ENCODE results near the gene TSSK2. TPM values are rescaled to one million over a fixed set of nuclear protein-coding genes. Genes with fewer than 3 reads are reported as not detected.

The TSSK2 gene
- total and polyA plus RNA-seq, 2 donors (not counting 3 experiments of a cell fraction or from before 2014, with no cell fraction given) = not detected

DNA sequence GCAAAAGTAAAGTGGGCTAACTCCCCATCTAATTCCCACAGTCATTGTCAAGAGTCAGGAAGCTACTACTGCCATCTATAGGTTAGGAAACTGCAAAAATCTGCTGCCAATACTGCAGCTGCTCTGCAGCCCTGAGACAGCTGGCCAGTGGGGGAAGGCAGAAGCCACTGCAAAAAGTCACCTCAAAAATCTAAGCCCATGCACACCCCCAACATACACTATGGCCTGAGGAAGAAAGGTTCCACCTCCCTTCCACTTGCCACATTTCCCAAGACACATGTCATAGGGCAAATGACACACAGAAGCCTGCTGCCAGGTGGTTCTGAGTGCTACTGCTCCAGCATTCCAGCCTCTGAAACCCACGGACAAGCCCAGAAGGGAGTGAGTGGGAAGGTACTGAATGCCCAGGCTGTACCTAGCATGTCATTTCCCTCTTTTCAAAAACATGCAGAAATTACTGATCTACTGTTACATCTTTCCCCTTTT is 45.8 kb upstream of the TSSK2 start:
- FAIRE-seq = peak; percentile 69
- H4K20me1 ChIP-seq (replicated peaks; ENCODE audit: control insufficient read depth, extremely low read depth, insufficient read depth, low read length) = no peaks in the 10 kb centered on the region

DNA sequence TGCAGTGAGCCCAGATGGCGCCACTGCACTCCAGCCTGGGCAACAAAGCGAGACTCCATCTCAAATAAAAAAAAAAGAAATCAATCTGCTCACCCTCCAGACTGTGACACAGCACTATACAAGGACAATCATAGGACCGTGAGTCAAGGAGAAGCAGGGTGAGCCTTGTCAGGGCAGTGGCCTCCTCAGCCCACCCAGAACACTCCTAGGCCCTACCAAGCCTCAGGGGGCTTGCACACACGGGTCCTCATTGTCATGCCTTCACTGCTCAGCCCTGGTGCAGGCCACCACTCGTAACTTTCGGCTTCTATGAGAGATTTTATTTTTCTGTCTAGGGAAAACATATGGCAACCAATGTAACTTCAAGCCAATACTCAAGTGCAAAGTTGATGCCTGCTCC is 44.7 kb upstream of the TSSK2 start:
- FAIRE-seq (no peak), DNase-seq (ENCODE audit: low read depth, low spot score) (no peak)

More for the DNA sequence above, 45.8 kb upstream of the TSSK2 start:
- H2AFZ ChIP-seq (ENCODE audit: low read depth, low read length) = no peak overlapping the region
- no peaks in the 10 kb centered on the region for H3K79me2 ChIP-seq (ENCODE audit: control insufficient read depth, insufficient read depth, low read length)
- ChIA-PET POLR2A (interaction anchor here (1.0 to 1.4 kb wide), 2 partner anchors 11 to 13 kb away, joined by 3 to 5 read pairs; no protein-coding TSS in a partner anchor), CTCF (interaction anchor here (0.6 to 1.6 kb wide), 13 partner anchors 9 to 179 kb away, joined by 3 to 8 read pairs (median 4); partner anchors contain the start of gene DGCR2)
- peak overlapping the region; percentile 52 for H3K9ac ChIP-seq (replicated peaks; ENCODE audit: extremely low read depth, insufficient read depth, low read length)
- no peaks in the 10 kb centered on the region for H3K9me3 ChIP-seq (replicated peaks; ENCODE audit: control insufficient read depth, insufficient read depth, low read length)
- H3K27ac ChIP-seq (ENCODE audit: insufficient read depth, low read depth, low read length) = peak overlapping the region; percentile 76
- intact Hi-C loops (cut with micrococcal nuclease) (loop anchor here (2.0 kb wide), 1 partner anchor 38 kb away; the partner anchor contains the start of gene DGCR2), dilution Hi-C loops (cut with MboI; ENCODE audit: extremely low pct_ligation_motif_present, low sequenced_read_pairs) (no loop called here)
- peaks cover 0 to 5% of the 10 kb centered on the region in 2 experiments for H3K36me3 ChIP-seq (ENCODE audit: control insufficient read depth in 2 of 2, extremely low read depth in 1 of 2, insufficient read depth in 2 of 2, low read length in 2 of 2)
- peak overlapping the region; percentile 65 for H3K4me2 ChIP-seq (ENCODE audit: insufficient read depth, low read length)
- peaks cover 18% of the 10 kb centered on the region for H3K4me1 ChIP-seq (ENCODE audit: control insufficient read depth, extremely low read depth, insufficient read depth, low read length)
- no peaks in the 10 kb centered on the region for H3K9me1 ChIP-seq (replicated peaks; ENCODE audit: control insufficient read depth, extremely low read depth, insufficient read depth, low read length)
- BruUV-seq (replicated peaks) = no TSS peak
- TF ChIP-seq POLR2AphosphoS5 (IDR thresholded peaks at IDR 0.05; ENCODE audit: insufficient read depth, low read depth, low read length) (no peak), GATA2 (IDR thresholded peaks at IDR 0.05; ENCODE audit: insufficient read depth, insufficient read length, low read depth, low read length) (no peak)
- TF ChIP-seq, protein P1, sequence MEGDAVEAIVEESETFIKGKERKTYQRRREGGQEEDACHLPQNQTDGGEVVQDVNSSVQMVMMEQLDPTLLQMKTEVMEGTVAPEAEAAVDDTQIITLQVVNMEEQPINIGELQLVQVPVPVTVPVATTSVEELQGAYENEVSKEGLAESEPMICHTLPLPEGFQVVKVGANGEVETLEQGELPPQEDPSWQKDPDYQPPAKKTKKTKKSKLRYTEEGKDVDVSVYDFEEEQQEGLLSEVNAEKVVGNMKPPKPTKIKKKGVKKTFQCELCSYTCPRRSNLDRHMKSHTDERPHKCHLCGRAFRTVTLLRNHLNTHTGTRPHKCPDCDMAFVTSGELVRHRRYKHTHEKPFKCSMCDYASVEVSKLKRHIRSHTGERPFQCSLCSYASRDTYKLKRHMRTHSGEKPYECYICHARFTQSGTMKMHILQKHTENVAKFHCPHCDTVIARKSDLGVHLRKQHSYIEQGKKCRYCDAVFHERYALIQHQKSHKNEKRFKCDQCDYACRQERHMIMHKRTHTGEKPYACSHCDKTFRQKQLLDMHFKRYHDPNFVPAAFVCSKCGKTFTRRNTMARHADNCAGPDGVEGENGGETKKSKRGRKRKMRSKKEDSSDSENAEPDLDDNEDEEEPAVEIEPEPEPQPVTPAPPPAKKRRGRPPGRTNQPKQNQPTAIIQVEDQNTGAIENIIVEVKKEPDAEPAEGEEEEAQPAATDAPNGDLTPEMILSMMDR (IDR thresholded peaks at IDR 0.05; ENCODE audit: extremely low read depth in 1 of 2, insufficient read depth in 1 of 2, low read depth in 1 of 2, low read length in 2 of 2) = peak; percentile 40 to 56
- H3K4me3 ChIP-seq (replicated peaks in 1 of 3; ENCODE audit: insufficient read depth in 1 of 3, low read depth in 1 of 3, low read length in 3 of 3) = no peak overlapping the region
- DNase-seq (ENCODE audit: low read depth, low spot score) = peak; percentile 64
- no peaks in the 10 kb centered on the region for H3K27me3 ChIP-seq (ENCODE audit: control insufficient read depth in 2 of 2, insufficient read depth in 2 of 2, low read length in 2 of 2)

More for the DNA sequence above, 44.7 kb upstream of the TSSK2 start:
- Histone ChIP-seq H3K27ac (ENCODE audit: insufficient read depth, low read depth, low read length) (peak overlapping the region; percentile 76), H3K4me2 (ENCODE audit: insufficient read depth, low read length) (peak overlapping the region; percentile 65), H3K9me3 (replicated peaks; ENCODE audit: control insufficient read depth, insufficient read depth, low read length) (no peaks in the 10 kb centered on the region), H3K4me1 (ENCODE audit: control insufficient read depth, extremely low read depth, insufficient read depth, low read length) (peaks cover 18% of the 10 kb centered on the region), H2AFZ (ENCODE audit: low read depth, low read length) (no peak overlapping the region), H4K20me1 (replicated peaks; ENCODE audit: control insufficient read depth, extremely low read depth, insufficient read depth, low read length) (no peaks in the 10 kb centered on the region), H3K4me3 (replicated peaks in 1 of 3; ENCODE audit: insufficient read depth in 1 of 3, low read depth in 1 of 3, low read length in 3 of 3) (no peak overlapping the region), H3K36me3 (ENCODE audit: control insufficient read depth in 2 of 2, extremely low read depth in 1 of 2, insufficient read depth in 2 of 2, low read length in 2 of 2) (peaks cover 0 to 5% of the 10 kb centered on the region in 2 experiments), H3K9me1 (replicated peaks; ENCODE audit: control insufficient read depth, extremely low read depth, insufficient read depth, low read length) (no peaks in the 10 kb centered on the region), H3K79me2 (ENCODE audit: control insufficient read depth, insufficient read depth, low read length) (no peaks in the 10 kb centered on the region), H3K9ac (replicated peaks; ENCODE audit: extremely low read depth, insufficient read depth, low read length) (no peak overlapping the region), H3K27me3 (ENCODE audit: control insufficient read depth in 2 of 2, insufficient read depth in 2 of 2, low read length in 2 of 2) (no peaks in the 10 kb centered on the region)
- TF ChIP-seq POLR2A (IDR thresholded peaks at IDR 0.05; ENCODE audit: low read depth, low read length) = no peak
- TF ChIP-seq MYC (IDR thresholded peaks at IDR 0.05; ENCODE audit: low read depth, low read length) = no peak
- TF ChIP-seq FOS (IDR thresholded peaks at IDR 0.05; ENCODE audit: borderline replicate concordance, insufficient read depth, low read length) = no peak
- TF ChIP-seq, protein P2, sequence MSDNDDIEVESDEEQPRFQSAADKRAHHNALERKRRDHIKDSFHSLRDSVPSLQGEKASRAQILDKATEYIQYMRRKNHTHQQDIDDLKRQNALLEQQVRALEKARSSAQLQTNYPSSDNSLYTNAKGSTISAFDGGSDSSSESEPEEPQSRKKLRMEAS (IDR thresholded peaks at IDR 0.05; ENCODE audit: insufficient read depth, insufficient read length) = no peak
- TF ChIP-seq, protein P1 (IDR thresholded peaks at IDR 0.05; ENCODE audit: extremely low read depth in 1 of 2, insufficient read depth in 1 of 2, low read depth in 1 of 2, low read length in 2 of 2) = no peak
- no peak for TF ChIP-seq JUN (IDR thresholded peaks at IDR 0.05; ENCODE audit: borderline replicate concordance, insufficient read depth, insufficient read length, low read depth)
- TF ChIP-seq GATA2 (IDR thresholded peaks at IDR 0.05; ENCODE audit: insufficient read depth, insufficient read length, low read depth, low read length) = no peak
- no peak for TF ChIP-seq POLR2AphosphoS5 (IDR thresholded peaks at IDR 0.05; ENCODE audit: insufficient read depth, low read depth, low read length)
- TF ChIP-seq EZH2 (IDR thresholded peaks at IDR 0.05; ENCODE audit: borderline replicate concordance, low read depth, low read length, severe bottlenecking) = no peak
- POLR2A ChIA-PET = interaction anchor here (1.4 kb wide), 1 partner anchor 9 kb away, joined by 5 read pairs; no protein-coding TSS in a partner anchor
- CTCF ChIA-PET = interaction anchor here (1.6 kb wide), 1 partner anchor 32 kb away, joined by 3 read pairs; no protein-coding TSS in a partner anchor
- dilution Hi-C loops (cut with MboI; ENCODE audit: extremely low pct_ligation_motif_present, low sequenced_read_pairs) (no loop called here), intact Hi-C loops (cut with micrococcal nuclease) (no loop called here)
- no TSS peak for BruUV-seq (replicated peaks)
